ENCODE results near the gene CCDC192.

CCDC192 gene

DNA sequence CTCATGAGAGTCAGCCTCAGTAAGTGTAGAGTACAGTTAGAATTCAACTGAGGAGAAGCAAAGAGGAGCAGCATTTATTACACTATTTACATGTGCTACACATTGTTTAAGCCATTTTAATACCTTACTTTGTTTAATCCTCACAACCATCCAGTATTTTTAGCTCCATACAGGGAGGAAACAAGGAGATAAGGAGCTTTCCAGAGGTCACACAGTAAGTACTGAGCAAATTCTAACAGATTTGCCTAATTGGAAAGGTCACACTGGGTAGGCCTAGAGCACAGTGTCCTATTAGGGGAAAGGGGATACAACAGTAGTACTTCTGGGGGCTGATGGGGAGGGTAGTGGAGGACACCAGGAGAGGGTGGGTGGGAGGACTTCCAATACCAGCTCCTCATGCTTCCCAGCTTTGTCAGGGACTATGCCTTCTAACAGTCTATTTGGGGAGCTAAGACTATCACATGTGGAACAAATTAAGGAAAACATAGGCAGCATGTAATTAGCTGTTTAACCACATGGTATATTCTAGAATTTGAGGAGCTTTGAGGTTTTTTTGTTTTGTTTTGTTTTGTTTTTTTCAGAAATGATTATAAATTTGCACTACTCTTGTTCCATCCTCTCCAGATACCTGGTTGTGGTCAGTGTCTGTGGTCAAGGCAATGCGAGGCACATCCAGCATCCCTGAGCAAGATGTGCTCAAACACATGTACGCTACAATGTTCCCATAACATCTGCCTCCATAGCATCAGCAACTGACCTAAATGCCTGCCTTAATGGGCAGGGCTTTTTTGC is 284.4 kb downstream of the CCDC192 start:
- H3K4me3 ChIP-seq = no peak overlapping the region
- intact Hi-C loops (cut with DNase I; ENCODE audit: low total_unique reads) = no loop called here
- no peak for DNase-seq
- H3K36me3 ChIP-seq = no peaks in the 10 kb centered on the region
- peaks cover 0 to 5% (median 2%) of the 10 kb centered on the region in 4 donors for H3K4me1 ChIP-seq
- TF ChIP-seq, protein P1, sequence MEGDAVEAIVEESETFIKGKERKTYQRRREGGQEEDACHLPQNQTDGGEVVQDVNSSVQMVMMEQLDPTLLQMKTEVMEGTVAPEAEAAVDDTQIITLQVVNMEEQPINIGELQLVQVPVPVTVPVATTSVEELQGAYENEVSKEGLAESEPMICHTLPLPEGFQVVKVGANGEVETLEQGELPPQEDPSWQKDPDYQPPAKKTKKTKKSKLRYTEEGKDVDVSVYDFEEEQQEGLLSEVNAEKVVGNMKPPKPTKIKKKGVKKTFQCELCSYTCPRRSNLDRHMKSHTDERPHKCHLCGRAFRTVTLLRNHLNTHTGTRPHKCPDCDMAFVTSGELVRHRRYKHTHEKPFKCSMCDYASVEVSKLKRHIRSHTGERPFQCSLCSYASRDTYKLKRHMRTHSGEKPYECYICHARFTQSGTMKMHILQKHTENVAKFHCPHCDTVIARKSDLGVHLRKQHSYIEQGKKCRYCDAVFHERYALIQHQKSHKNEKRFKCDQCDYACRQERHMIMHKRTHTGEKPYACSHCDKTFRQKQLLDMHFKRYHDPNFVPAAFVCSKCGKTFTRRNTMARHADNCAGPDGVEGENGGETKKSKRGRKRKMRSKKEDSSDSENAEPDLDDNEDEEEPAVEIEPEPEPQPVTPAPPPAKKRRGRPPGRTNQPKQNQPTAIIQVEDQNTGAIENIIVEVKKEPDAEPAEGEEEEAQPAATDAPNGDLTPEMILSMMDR (IDR thresholded peaks at IDR 0.05) = no peak
- no peaks in the 10 kb centered on the region for H3K9me3 ChIP-seq
- H3K27ac ChIP-seq = no peak overlapping the region
- no peaks in the 10 kb centered on the region for H3K27me3 ChIP-seq

DNA sequence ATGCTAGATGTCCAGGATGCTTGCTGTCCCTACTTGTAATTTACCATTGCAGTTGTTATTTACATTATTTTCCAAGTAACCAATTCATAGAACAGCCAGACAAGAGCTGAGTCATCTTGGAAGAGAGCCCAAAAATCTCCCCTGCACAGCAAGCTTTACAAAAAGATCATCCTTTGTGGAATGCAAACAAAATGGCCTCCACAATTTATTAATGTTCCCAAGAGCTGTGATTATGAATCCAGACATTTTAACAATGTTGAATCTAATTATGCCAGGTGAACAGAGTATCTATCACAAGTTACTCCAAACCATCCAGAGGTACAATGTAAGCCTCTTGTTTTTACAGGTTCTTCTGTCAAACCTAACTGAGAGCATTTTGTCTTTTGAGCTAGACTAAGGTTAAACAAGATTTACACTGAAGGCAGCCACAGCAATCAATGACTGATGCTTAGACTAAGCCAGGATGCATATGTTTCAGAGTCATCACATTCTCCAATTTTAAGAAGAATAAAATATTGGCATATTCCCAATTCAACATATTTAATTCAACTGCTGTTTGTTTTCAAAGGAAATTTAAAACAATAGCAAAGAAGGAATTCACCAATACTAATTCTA is 285.1 kb downstream of the CCDC192 start:
- no peak for DNase-seq
- no peaks in the 10 kb centered on the region for H3K9me3 ChIP-seq
- H3K4me1 ChIP-seq = peaks cover 0 to 5% (median 2%) of the 10 kb centered on the region in 4 donors
- intact Hi-C loops (cut with DNase I; ENCODE audit: low total_unique reads) = no loop called here
- H3K36me3 ChIP-seq = no peaks in the 10 kb centered on the region
- TF ChIP-seq, protein P1 (IDR thresholded peaks at IDR 0.05) = no peak
- H3K27me3 ChIP-seq = no peaks in the 10 kb centered on the region
- no peak overlapping the region for H3K27ac ChIP-seq
- H3K4me3 ChIP-seq = no peak overlapping the region

All from tibial artery (tissue), 4 donors.